HepG2 (cell line): ENCODE results near the gene NRG3.

Experiments
- HNRNPLL ChIP-seq: fragments of 200-400 bp; formaldehyde crosslinking; IDR thresholded peaks from 2 replicates; pipeline ENCODE4 v1.6.1; 2017; ENCODE audit warnings: mild to moderate bottlenecking, low read depth, low read length; ENCODE audit not compliant: poor library complexity, severe bottlenecking
- KAT2B ChIP-seq: fragments of 150-350 bp; IDR thresholded peaks from 2 replicates; pipeline ENCODE4 v1.6.1; 2014; ENCODE audit warnings: low read depth, low read length, borderline replicate concordance
- PHF8 ChIP-seq: sonication (generic); formaldehyde crosslinking; IDR thresholded peaks from 2 replicates; pipeline ENCODE4 v1.5.0; 2020; ENCODE audit warnings: missing genetic modification reagents
- SRF ChIP-seq: IDR thresholded peaks from 2 replicates; pipeline ENCODE4 v1.6.1; 2011; ENCODE audit warnings: mild to moderate bottlenecking, low read depth, low read length, moderate library complexity
- TAF15 ChIP-seq: fragments of 200-400 bp; formaldehyde crosslinking; IDR thresholded peaks from one replicate; pipeline ENCODE4 v1.6.1; 2018; ENCODE audit warnings: mild to moderate bottlenecking, low read depth, low read length; ENCODE audit not compliant: poor library complexity, severe bottlenecking
- ZNF20 ChIP-seq: sonication (generic); formaldehyde crosslinking; IDR thresholded peaks from 2 replicates; pipeline ENCODE4 v1.4.0; 2020; ENCODE audit warnings: mild to moderate bottlenecking, moderate library complexity, missing genetic modification reagents
- ZNF383 ChIP-seq: sonication (generic); formaldehyde crosslinking; IDR thresholded peaks from 2 replicates; pipeline ENCODE4 v1.4.0; 2020; ENCODE audit warnings: missing genetic modification reagents, mild to moderate bottlenecking, borderline replicate concordance
- TF ChIP-seq, protein P1 (sequence below): sonication (generic); formaldehyde crosslinking; IDR thresholded peaks from 2 replicates; pipeline ENCODE4 v1.5.0; 2020; ENCODE audit warnings: missing genetic modification reagents, mild to moderate bottlenecking, borderline replicate concordance
- TF ChIP-seq, protein P2 (sequence below): sonication (generic); formaldehyde crosslinking; IDR thresholded peaks from 2 replicates; pipeline ENCODE4 v1.5.0; 2020; ENCODE audit warnings: mild to moderate bottlenecking, missing genetic modification reagents, moderate library complexity
- TF ChIP-seq, protein P3 (sequence below): sonication (generic); formaldehyde crosslinking; IDR thresholded peaks from 2 replicates; pipeline ENCODE4 v1.4.0; 2020; ENCODE audit warnings: mild to moderate bottlenecking, missing genetic modification reagents
- TF ChIP-seq, protein P4 (sequence below): sonication (generic); formaldehyde crosslinking; IDR thresholded peaks from 2 replicates; pipeline ENCODE4 v1.4.0; 2020; ENCODE audit warnings: missing genetic modification reagents; ENCODE audit errors: not compliant biosample characterization
- TF ChIP-seq, protein P5 (sequence below): sonication (generic); formaldehyde crosslinking; IDR thresholded peaks from 2 replicates; pipeline ENCODE4 v1.5.1; 2020; ENCODE audit warnings: mild to moderate bottlenecking, missing genetic modification reagents, moderate library complexity
- TF ChIP-seq, protein P6 (sequence below), 2 experiments: IDR thresholded peaks; 2 replicates each; pipeline ENCODE4 v1.6.1; 2011 to 2012; ENCODE audit warnings: low read length in 2 of 2, borderline replicate concordance in 1 of 2, low read depth in 1 of 2, mild to moderate bottlenecking in 1 of 2, moderate library complexity in 1 of 2

DNA sequence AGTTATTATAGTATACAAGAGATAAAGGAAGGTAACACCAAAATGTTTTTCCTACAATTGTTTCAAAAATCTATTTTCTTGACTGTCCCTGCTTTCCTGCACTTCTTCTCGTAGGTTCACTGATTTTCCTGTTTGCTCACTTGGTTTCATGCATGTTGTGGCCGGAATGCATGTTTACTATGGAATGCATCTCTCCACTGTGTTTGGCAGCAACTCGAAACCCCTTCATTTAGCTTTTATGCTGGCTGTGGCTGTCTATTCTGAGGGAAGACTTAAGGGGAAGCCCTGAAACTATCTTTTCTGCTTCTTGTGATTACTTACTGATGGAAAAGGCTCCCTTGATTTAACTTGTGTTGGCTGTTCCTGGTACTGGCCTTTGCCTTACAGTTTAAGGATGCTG lies 120.3 kb downstream of the NRG3 start:
- TF ChIP-seq, protein P1, sequence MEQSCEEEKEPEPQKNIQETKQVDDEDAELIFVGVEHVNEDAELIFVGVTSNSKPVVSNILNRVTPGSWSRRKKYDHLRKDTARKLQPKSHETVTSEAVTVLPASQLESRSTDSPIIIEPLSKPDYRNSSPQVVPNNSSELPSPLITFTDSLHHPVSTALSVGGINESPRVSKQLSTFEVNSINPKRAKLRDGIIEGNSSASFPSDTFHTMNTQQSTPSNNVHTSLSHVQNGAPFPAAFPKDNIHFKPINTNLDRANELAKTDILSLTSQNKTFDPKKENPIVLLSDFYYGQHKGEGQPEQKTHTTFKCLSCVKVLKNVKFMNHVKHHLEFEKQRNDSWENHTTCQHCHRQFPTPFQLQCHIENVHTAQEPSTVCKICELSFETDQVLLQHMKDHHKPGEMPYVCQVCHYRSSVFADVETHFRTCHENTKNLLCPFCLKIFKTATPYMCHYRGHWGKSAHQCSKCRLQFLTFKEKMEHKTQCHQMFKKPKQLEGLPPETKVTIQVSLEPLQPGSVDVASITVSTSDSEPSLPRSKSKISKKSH (CRISPR knock-in tag): no peak
- no peak for TF ChIP-seq HNRNPLL
- TF ChIP-seq KAT2B: no peak
- no peak for TF ChIP-seq ZNF383 (CRISPR knock-in tag)
- TF ChIP-seq TAF15: no peak
- TF ChIP-seq, protein P2, sequence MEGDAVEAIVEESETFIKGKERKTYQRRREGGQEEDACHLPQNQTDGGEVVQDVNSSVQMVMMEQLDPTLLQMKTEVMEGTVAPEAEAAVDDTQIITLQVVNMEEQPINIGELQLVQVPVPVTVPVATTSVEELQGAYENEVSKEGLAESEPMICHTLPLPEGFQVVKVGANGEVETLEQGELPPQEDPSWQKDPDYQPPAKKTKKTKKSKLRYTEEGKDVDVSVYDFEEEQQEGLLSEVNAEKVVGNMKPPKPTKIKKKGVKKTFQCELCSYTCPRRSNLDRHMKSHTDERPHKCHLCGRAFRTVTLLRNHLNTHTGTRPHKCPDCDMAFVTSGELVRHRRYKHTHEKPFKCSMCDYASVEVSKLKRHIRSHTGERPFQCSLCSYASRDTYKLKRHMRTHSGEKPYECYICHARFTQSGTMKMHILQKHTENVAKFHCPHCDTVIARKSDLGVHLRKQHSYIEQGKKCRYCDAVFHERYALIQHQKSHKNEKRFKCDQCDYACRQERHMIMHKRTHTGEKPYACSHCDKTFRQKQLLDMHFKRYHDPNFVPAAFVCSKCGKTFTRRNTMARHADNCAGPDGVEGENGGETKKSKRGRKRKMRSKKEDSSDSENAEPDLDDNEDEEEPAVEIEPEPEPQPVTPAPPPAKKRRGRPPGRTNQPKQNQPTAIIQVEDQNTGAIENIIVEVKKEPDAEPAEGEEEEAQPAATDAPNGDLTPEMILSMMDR (CRISPR knock-in tag): no peak
- TF ChIP-seq SRF: no peak
- TF ChIP-seq, protein P3, sequence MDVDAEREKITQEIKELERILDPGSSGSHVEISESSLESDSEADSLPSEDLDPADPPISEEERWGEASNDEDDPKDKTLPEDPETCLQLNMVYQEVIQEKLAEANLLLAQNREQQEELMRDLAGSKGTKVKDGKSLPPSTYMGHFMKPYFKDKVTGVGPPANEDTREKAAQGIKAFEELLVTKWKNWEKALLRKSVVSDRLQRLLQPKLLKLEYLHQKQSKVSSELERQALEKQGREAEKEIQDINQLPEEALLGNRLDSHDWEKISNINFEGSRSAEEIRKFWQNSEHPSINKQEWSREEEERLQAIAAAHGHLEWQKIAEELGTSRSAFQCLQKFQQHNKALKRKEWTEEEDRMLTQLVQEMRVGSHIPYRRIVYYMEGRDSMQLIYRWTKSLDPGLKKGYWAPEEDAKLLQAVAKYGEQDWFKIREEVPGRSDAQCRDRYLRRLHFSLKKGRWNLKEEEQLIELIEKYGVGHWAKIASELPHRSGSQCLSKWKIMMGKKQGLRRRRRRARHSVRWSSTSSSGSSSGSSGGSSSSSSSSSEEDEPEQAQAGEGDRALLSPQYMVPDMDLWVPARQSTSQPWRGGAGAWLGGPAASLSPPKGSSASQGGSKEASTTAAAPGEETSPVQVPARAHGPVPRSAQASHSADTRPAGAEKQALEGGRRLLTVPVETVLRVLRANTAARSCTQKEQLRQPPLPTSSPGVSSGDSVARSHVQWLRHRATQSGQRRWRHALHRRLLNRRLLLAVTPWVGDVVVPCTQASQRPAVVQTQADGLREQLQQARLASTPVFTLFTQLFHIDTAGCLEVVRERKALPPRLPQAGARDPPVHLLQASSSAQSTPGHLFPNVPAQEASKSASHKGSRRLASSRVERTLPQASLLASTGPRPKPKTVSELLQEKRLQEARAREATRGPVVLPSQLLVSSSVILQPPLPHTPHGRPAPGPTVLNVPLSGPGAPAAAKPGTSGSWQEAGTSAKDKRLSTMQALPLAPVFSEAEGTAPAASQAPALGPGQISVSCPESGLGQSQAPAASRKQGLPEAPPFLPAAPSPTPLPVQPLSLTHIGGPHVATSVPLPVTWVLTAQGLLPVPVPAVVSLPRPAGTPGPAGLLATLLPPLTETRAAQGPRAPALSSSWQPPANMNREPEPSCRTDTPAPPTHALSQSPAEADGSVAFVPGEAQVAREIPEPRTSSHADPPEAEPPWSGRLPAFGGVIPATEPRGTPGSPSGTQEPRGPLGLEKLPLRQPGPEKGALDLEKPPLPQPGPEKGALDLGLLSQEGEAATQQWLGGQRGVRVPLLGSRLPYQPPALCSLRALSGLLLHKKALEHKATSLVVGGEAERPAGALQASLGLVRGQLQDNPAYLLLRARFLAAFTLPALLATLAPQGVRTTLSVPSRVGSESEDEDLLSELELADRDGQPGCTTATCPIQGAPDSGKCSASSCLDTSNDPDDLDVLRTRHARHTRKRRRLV: no peak
- TF ChIP-seq, protein P4, sequence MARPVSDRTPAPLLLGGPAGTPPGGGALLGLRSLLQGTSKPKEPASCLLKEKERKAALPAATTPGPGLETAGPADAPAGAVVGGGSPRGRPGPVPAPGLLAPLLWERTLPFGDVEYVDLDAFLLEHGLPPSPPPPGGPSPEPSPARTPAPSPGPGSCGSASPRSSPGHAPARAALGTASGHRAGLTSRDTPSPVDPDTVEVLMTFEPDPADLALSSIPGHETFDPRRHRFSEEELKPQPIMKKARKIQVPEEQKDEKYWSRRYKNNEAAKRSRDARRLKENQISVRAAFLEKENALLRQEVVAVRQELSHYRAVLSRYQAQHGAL: no peak
- TF ChIP-seq, protein P5, sequence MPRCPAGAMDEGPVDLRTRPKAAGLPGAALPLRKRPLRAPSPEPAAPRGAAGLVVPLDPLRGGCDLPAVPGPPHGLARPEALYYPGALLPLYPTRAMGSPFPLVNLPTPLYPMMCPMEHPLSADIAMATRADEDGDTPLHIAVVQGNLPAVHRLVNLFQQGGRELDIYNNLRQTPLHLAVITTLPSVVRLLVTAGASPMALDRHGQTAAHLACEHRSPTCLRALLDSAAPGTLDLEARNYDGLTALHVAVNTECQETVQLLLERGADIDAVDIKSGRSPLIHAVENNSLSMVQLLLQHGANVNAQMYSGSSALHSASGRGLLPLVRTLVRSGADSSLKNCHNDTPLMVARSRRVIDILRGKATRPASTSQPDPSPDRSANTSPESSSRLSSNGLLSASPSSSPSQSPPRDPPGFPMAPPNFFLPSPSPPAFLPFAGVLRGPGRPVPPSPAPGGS (CRISPR knock-in tag): no peak
- no peak for TF ChIP-seq PHF8
- TF ChIP-seq ZNF20: no peak
- TF ChIP-seq, protein P6, sequence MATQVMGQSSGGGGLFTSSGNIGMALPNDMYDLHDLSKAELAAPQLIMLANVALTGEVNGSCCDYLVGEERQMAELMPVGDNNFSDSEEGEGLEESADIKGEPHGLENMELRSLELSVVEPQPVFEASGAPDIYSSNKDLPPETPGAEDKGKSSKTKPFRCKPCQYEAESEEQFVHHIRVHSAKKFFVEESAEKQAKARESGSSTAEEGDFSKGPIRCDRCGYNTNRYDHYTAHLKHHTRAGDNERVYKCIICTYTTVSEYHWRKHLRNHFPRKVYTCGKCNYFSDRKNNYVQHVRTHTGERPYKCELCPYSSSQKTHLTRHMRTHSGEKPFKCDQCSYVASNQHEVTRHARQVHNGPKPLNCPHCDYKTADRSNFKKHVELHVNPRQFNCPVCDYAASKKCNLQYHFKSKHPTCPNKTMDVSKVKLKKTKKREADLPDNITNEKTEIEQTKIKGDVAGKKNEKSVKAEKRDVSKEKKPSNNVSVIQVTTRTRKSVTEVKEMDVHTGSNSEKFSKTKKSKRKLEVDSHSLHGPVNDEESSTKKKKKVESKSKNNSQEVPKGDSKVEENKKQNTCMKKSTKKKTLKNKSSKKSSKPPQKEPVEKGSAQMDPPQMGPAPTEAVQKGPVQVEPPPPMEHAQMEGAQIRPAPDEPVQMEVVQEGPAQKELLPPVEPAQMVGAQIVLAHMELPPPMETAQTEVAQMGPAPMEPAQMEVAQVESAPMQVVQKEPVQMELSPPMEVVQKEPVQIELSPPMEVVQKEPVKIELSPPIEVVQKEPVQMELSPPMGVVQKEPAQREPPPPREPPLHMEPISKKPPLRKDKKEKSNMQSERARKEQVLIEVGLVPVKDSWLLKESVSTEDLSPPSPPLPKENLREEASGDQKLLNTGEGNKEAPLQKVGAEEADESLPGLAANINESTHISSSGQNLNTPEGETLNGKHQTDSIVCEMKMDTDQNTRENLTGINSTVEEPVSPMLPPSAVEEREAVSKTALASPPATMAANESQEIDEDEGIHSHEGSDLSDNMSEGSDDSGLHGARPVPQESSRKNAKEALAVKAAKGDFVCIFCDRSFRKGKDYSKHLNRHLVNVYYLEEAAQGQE (IDR thresholded peaks at IDR 0.05; ENCODE audit: borderline replicate concordance in 1 of 2, low read depth in 1 of 2, low read length in 2 of 2): no peak
